Frontal cortex (tissue), 4 donors: ENCODE measurements around the gene HEATR5A. TPM values are rescaled to one million over a fixed set of nuclear protein-coding genes. Genes with fewer than 3 reads are reported as not detected.
"Not testable (repeated sequence)": the region's sequence is repeated elsewhere in the genome, so short reads cannot be mapped to it uniquely, and the experiment has no call there.

Experiments used
- DNase-seq, 2 donors: peaks; one replicate each; pipeline ENCODE4 v3.0.0; 2012; ENCODE audit warnings: low spot score in 2 of 2
- FAIRE-seq: peaks from 2 replicates; lab custom pipeline; 2012; peaks lifted over from hg19 to GRCh38; lab: Jason Lieb, UNC
- total RNA-seq: library from RNA; depleted of rRNA; stranded (reverse); fragments of >200 nt; gene quantifications from one replicate; pipeline ENCODE4 v1.2.3, GENCODE V29; 2014
- donor health status: control.
- donor health status: control.
- donor health status: control.

HEATR5A gene
- total RNA-seq, 1 donor from 2014 or later = 26.9 TPM

GRCh38 chr14:31340297-31341063 is 79.9 kb downstream of the HEATR5A start:
- DNase-seq (no peak), FAIRE-seq (no peak)

DNA sequence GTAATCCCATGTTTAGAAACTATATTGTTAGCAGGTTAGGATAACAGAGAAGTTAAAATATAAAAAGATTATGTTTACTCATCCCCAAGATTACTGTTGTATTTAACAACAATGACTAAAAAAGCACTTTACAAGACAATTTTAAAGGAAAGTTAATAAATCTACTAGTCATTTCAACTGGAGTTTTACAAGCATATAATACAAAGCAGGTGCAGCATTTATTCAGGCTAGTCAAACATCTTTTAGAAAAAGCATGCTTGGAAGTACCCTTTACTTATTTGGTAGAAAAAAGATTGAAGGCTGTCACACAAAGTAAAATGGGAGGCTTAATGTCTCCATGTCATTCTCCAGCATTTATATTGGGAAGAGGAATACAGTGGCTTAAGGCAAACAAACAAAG is 80.6 kb downstream of the HEATR5A start:
- no peak for FAIRE-seq

DNA sequence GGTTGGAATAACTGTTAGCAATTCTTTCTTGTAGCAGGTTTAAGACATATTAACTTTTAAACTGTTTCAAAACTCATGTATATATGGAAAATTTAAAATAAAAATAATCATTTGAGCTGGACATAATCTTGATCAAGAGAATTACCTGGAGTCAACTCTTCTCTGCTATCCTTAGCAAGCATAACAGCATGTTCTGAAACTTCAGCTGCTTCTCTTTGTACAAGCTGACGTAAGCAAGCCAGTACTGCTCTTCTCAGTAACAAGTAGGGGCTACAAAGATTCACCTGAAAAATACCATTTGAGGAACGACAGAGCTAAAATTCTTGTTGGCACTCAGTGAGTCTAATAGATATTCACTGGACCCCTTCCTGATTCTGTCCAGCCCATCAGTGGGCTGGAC is 83.0 kb downstream of the HEATR5A start:
- no peak for FAIRE-seq
- DNase-seq = no peak

More for the DNA sequence above, 80.6 kb downstream of the HEATR5A start:
- no peak for DNase-seq

DNA sequence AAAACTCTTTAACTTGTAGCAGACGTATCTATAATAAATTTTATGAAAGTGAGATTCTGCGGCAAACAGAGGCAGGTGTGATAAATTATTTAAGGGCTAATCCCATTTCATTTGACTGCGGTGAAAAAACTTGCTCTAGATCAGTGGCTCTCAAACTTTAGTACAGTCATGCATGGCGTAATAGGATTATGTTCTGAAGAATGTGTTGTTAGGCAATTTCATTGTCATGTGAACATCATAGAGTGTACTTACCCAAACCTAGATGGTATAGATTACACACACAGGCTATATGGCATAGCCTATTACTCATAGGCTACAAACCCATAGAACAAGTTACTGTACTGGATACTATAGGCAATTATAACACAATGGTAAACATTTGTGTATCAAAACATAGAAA is 83.7 kb downstream of the HEATR5A start:
- no peak for FAIRE-seq
- DNase-seq = no peak

DNA sequence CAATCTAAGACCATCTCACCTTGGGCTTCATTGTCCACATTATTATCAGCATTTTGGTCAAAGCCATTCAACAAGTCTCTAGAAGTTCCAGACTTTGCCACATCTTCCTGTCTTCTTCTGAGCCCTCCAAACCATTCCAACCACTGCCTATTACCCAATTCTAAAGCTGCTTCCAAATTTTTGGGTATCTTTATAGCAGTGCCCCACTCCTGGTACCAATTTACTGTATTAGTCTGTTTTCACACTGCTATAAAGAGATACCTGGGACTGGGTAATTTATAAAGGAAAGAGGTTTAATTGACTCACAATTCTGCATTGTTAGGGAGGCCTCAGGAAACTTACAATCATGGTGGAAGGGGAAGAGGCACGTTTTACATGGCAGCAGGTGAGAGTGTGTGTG is 89.0 kb downstream of the HEATR5A start:
- not testable (repeated sequence) for DNase-seq, FAIRE-seq

DNA sequence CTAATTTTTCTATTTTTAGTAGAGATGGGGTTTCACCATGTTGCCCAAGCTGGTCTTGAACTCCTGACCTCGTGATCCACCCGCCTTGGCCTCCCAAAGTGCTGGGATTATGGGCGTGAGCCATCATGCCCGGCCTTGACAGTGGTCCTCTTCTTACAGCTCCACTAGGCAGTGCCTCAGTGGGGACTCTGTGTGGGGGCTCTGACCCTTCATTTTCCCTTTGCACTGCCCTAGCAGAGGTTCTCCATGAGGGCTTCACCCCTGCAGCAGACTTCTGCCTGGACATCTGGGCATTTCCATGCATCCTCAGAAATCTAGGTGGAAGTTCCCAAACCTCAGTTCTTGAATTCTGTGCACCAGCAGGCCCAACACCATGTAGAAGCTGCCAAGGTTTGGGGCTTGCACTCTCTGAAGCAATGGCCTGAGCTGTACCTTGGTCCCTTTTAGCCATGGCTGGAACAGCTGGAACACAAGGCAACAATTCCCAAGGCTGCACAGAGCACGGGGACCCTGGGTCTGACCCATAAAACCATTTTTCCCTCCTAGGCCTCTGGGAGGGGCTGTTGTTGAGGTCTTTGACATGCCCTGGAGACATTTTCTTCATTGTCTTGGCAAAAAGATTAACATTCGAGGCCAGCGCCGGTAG is 90.4 kb downstream of the HEATR5A start:
- DNase-seq, FAIRE-seq: not testable (repeated sequence)

DNA sequence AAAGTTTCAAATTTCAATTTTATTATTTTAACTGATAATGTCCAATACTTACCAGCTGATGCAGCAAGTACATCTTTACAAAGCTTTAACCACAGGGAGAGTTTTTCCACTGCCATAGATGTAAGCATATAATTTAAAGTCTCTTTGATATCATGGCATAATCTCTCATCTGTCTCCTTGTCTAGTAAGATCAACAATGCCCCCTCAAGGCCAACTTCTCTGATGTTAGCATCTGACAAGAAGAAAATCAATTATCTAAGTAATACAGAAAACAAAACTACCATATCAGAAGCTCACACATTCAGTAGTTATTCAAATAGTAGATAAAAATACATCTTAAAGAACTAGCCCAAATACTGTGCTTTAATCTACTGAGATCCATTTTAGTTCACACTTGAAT is 94.2 kb downstream of the HEATR5A start:
- FAIRE-seq (no peak), DNase-seq (no peak)

- DNase-seq (no peak), FAIRE-seq (no peak)
Observed at GRCh38 chr14:31323419-31323818, 96.9 kb downstream of the HEATR5A start.

- no peak for DNase-seq
- FAIRE-seq = no peak
Observed at GRCh38 chr14:31320922-31321766, 99.2 kb downstream of the HEATR5A start.

GRCh38 chr14:31320216-31320615 is 100.1 kb downstream of the HEATR5A start:
- FAIRE-seq (no peak), DNase-seq (no peak)

GRCh38 chr14:31319701-31320100 is 100.6 kb downstream of the HEATR5A start:
- DNase-seq = no peak
- FAIRE-seq = no peak

- FAIRE-seq (no peak), DNase-seq (no peak)
Observed at GRCh38 chr14:31312934-31313333, 107.4 kb downstream of the HEATR5A start.

- not testable (repeated sequence) for DNase-seq, FAIRE-seq
Observed at GRCh38 chr14:31312370-31312769, 108.0 kb downstream of the HEATR5A start.

DNA sequence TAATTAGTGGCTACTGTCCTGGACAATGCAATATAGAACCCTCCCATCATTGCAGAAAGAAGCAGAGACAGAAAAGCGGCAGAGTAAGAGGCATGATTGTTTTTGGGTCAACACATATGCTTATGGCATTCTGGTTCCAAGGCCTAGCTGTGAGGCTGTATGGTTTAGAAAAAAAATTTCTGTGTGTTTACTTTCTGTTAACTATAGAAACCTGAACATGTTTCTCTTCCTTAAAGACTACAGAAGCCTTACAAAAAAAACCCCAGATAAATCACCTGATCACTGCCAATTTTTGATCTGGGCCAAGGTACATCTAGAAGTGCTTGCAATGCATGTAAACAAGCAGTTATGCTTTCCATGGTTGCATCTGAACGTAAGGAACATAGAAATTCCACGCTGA is 112.7 kb downstream of the HEATR5A start:
- DNase-seq (no peak), FAIRE-seq (no peak)

DNA sequence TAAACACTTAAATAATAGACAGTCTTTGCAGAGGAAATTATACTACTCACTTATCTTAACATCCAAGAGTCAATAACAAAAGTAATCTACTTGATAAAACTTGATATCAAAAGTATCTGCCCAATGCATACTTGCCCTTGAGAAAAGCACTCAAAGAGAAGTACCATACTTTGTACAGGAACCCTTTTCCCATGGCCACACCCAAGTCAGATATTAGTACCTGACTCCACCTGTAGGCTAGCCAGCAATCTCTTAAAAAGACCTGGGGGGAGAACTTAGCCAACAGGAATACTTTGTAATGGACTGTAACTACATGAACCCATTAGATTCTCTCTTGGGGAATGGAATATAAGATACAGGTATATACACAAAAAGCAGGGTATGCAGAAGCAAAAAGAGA is 113.2 kb downstream of the HEATR5A start:
- DNase-seq (no peak), FAIRE-seq (no peak)

DNA sequence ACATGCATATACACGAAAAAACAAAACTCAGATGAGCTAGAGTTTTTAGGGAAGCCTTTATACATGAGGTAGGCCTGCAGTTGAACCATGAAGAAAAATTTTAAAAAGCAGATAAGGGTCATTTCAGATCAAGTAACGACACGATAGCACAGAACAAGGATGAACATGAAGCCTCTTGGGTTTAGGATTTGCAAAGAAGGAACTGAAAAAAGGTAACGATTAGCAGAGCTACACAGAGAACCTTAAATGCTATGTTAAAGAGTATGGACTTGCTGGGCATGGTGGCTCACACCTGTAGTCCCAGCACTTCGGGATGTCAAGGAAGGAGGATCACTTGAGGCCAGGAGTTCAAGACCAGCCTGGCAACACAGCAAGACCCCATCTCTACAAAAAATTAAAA is 116.7 kb downstream of the HEATR5A start:
- no peak for FAIRE-seq

DNA sequence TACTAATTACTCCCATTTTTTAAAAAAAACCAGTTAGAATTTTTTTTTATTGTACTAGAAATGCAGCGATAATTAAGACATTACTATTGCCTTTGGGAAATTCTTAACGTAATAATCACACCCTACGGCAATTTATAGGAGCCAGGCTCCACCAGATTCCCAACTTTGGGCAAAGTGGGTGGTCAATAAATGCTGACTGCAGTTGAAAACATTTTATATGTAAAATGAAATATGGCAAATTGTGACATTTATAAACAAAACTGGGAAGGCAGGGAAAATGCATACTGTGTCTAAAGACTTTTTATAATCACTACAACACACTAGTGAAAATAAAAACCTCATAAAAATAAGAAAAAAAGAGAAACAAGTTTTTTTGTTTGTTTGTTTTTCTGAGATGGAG is 119.5 kb downstream of the HEATR5A start:
- DNase-seq (no peak), FAIRE-seq (no peak)

More for the DNA sequence above, 116.7 kb downstream of the HEATR5A start:
- no peak for DNase-seq

- FAIRE-seq (no peak), DNase-seq (no peak)
Observed at GRCh38 chr14:31300296-31300695, 120.1 kb downstream of the HEATR5A start.

DNA sequence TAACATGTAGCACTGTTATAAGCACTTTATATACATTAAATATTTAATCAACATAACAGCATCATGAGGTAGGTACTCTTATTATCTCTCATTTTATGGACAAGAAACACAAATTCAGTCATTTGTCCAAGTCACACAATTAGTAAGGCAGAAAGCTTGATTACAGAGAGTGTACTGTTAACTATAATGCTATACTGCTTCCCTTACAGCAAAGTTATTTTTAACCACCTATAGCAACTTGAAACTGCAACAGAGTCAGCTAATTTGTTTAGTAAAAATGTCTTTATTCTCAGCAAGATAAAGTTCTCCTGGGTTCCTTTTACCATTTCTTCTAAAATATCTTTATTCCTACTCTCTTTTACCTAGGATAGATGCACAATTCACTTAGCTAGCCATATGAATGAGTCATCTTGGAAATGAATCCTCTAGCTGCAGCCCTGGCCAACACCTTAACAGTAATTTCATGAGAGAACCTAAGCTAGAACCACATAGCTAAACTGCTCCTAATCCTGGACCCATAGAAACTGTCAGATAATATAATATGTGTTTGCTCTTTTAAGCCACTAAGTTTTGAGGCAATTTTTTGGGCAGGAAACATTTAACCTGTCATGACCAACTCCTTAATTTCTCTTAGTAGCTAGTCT is 122.5 kb downstream of the HEATR5A start:
- DNase-seq = no peak
- FAIRE-seq = no peak

DNA sequence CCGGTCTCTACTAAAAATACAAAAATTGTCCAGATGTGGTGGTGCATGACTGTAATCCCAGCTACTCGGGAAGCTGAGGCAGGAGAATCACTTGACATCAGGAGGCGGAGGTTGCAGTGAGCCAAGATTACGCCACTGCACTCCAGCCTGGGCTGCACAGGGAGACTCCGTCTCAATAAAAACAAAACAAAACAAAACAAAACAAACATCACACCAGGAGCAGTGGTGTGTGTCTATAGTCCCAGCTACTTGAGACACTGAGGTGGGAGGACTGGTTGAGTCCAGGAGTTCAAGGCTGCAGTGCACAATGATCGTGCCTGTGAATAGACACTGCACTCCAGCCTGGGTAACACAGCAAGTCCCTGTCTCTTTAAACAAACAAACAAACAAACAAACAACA is 123.2 kb downstream of the HEATR5A start:
- no peak for DNase-seq
- FAIRE-seq = no peak
